Medulla oblongata (tissue), 1 donor: ENCODE measurements around the gene ANKDD1B.

Source experiments
- DNase-seq: peaks from one replicate; pipeline ENCODE4 v3.0.0-alpha.2; 2015; ENCODE audit errors: extremely low spot score

Gene ANKDD1B

GRCh38 chr5:75706016-75706415 lies 94.8 kb downstream of the ANKDD1B start:
- no peak for DNase-seq

DNA sequence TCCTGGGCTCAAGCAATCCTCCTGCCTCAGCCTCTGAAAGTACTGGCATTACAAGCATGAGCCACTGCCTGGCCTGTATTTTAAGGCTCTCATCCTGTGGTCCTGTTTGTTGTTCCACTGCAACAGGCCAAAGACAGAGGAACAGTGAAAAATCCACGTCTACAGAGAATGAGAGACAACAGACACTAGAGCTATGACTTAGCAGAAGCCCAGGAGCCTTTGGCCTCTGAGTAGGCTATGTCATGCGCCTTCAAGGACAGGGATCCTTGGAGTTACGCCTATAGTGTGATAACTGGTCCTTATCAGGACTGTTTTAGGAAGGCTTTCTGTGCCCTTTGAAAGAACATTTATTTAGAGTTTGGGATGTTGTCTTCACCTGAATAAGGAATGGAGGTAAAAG lies 95.5 kb downstream of the ANKDD1B start:
- no peak for DNase-seq

DNA sequence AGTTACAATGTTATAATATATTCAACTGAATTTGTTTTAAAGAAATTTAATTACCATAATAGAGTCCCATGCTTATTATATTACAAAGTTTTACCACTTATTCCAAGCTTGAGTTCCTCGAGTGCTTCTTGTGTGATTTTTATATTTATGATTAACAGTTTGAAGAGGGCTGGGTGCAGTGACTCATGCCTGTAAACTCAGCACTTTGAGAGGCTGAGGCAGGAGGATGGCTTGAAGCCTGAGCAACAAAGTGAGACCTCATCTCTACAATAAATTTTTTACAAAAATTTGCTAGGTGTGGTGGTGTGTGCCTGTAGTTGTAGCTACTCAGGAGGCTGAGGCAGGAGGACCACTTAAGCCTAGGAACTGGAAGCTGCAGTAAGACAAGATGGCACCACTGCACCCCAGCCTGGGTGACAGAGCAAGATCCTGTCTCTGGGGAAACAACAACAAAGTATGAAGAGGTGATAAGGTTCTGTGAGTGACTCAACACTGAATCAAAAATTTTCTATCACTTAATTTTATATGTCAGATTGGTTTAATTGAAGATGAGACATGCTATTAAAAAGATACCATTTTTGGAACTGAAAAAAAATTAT lies 96.8 kb downstream of the ANKDD1B start:
- no peak for DNase-seq

DNA sequence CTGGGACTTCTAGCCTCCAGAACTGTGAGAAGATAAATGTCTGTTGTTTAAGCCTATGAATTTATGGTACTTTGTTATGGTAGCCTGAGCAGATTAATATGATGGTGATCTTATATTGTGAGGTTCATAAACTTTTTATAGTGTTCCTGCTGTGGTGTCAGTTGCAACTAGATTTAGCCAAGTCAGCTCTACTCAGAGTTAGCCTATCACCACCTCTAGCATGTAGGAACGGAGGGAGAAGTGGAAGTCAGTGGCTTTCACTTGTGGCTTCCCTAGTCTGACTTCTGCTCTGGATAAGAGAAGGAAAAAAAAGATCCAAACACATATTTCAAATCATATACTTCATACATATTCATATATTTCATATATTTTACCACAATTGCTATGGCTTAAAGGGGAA lies 99.4 kb downstream of the ANKDD1B start:
- DNase-seq: peak; percentile 53

DNA sequence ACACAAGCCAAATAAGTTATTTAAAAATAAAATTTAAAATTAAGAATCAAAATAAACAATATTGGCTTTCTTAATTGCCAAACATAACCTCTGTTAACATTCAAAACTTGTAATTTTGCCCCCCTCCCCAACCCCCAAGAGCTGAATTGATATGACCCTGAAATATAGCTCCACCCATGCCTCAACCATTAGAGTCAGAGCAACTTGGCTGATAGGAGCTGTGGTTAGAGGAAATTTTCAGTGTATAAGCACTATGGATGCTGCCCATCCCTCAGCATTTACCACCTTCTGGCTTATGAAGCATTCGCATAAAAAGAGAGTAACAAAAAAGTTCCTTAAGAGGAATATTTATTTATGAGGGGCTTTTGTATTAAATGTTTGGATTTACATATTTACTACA lies 99.9 kb downstream of the ANKDD1B start:
- DNase-seq: no peak

- DNase-seq: no peak
These were observed 100.8 kb downstream of the ANKDD1B start for GRCh38 chr5:75712091-75712490.

- no peak for DNase-seq
These were observed 105.4 kb downstream of the ANKDD1B start for GRCh38 chr5:75716715-75717081.

GRCh38 chr5:75717082-75717922 lies 106.0 kb downstream of the ANKDD1B start, which contains the start of gene POC5:
Gene POC5 (minus strand): TSS chr5:75717437. CDS start chr5:75712937, 4,500 bp downstream.
- peak; percentile 97 for DNase-seq

DNA sequence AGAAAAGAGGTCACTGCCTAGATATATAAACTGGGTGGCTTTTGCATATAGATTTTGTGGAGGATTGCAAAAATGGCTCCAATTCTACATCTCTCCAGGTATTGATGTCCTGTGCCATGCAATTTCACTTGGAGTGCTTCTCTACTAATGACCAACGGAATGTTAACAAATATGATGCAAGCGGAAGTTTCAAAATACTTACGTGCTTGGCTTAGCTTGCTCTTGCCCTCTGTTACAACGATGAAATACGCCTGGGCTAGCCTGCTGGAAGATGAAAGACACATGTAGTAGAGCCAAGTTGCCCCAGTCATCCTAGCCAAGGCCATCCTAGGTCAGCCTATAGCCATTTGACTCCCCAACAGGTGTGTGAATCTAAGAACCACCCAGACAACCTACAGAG lies 109.6 kb downstream of the ANKDD1B start:
- no peak for DNase-seq
